SK-N-SH (cell line): ENCODE data around the gene MBLAC1. TPM values are rescaled to one million over a fixed set of nuclear protein-coding genes. Genes with fewer than 3 reads are reported as not detected.

ENCODE experiments used
- CHD2 ChIP-seq: fragments of 150-350 bp; IDR thresholded peaks from 2 replicates; pipeline ENCODE4 v1.6.1; 2018; ENCODE audit warnings: low read length; ENCODE audit not compliant: partially characterized antibody
- CTCF ChIP-seq: fragments of 200-600 bp; sonication (generic); IDR thresholded peaks from 2 replicates; pipeline ENCODE4 v1.6.1; 2017; ENCODE audit warnings: antibody characterized with exemption, mild to moderate bottlenecking, moderate library complexity
- ELF1 ChIP-seq: IDR thresholded peaks from 2 replicates; pipeline ENCODE4 v1.4.0; 2012
- EZH2phosphoT487 ChIP-seq: fragments of 200-600 bp; sonication (generic); IDR thresholded peaks from 2 replicates; pipeline ENCODE4 v1.6.1; 2017; ENCODE audit warnings: low read depth, mixed run types, mild to moderate bottlenecking, antibody characterized with exemption, moderate library complexity, borderline replicate concordance
- FOXJ3 ChIP-seq: sonication (generic); formaldehyde crosslinking; IDR thresholded peaks from 2 replicates; pipeline ENCODE4 v1.5.1; 2020; ENCODE audit warnings: mild to moderate bottlenecking, missing genetic modification reagents
- GABPA ChIP-seq: IDR thresholded peaks from 2 replicates; pipeline ENCODE4 v1.4.0; 2012; ENCODE audit warnings: low read depth, mild to moderate bottlenecking
- JUND ChIP-seq: IDR thresholded peaks from 2 replicates; pipeline ENCODE4 v1.4.0; 2012
- MXI1 ChIP-seq: IDR thresholded peaks from 2 replicates; pipeline ENCODE4 v1.6.1; 2012; ENCODE audit warnings: mild to moderate bottlenecking, low read depth, low read length, improper control_type of control experiment
- NFIC ChIP-seq: IDR thresholded peaks from 2 replicates; pipeline ENCODE4 v1.4.0; 2012; ENCODE audit warnings: borderline replicate concordance
- PBX3 ChIP-seq: IDR thresholded peaks from 2 replicates; pipeline ENCODE4; 2012
- POLR2AphosphoS5 ChIP-seq: IDR thresholded peaks from 2 replicates; pipeline ENCODE4 v1.6.1; 2012; ENCODE audit warnings: low read depth, low read length
- RAD21 ChIP-seq: IDR thresholded peaks from 2 replicates; pipeline ENCODE4 v1.6.1; 2012; ENCODE audit warnings: mild to moderate bottlenecking, low read length
- RFX5 ChIP-seq: IDR thresholded peaks from 2 replicates; pipeline ENCODE4 v1.6.1; 2012; ENCODE audit warnings: mild to moderate bottlenecking, improper control_type of control experiment, low read length
- SIN3A ChIP-seq: IDR thresholded peaks from 2 replicates; pipeline ENCODE4 v1.6.1; 2012; ENCODE audit warnings: low read depth, mild to moderate bottlenecking, low read length, moderate library complexity, borderline replicate concordance
- USF2 ChIP-seq: fragments of 150-350 bp; IDR thresholded peaks from 2 replicates; pipeline ENCODE4 v1.6.1; 2017; ENCODE audit warnings: antibody characterized with exemption, low read length, low read depth, borderline replicate concordance
- ZBTB33 ChIP-seq: IDR thresholded peaks from 2 replicates; pipeline ENCODE4 v1.4.0; 2012; ENCODE audit warnings: low read depth, borderline replicate concordance
- polyA plus RNA-seq, 3 experiments: library from polyadenylated mRNA; depleted of rRNA; stranded (reverse); fragments of >200 nt; gene quantifications; 2 replicates each; pipeline ENCODE4 v1.2.3, GENCODE V29; 2012

The MBLAC1 gene
- polyA plus RNA-seq, 1 of the 3 experiments (the other 2 are of a cell fraction): 4.4 TPM

GRCh38 chr7:100132697-100133151, 6.0 kb downstream of the MBLAC1 start (continued):
- TF ChIP-seq MXI1: no peak
- no peak for TF ChIP-seq CHD2
- TF ChIP-seq JUND: no peak
- no peak for TF ChIP-seq EZH2phosphoT487
- TF ChIP-seq SIN3A: no peak
- peak; percentile 97 for TF ChIP-seq RAD21
- no peak for TF ChIP-seq PBX3
- TF ChIP-seq NFIC: no peak
- no peak for TF ChIP-seq USF2
- peak; percentile 97 for TF ChIP-seq CTCF
- no peak for TF ChIP-seq POLR2AphosphoS5
- no peak for TF ChIP-seq ZBTB33
- 0 out of 2 replicates have a peak, but pooled peaks have one; percentile 2 for TF ChIP-seq FOXJ3
- no peak for TF ChIP-seq GABPA
- no peak for TF ChIP-seq ELF1
- no peak for TF ChIP-seq RFX5
